Measurements from ENCODE around the gene GOLGA6L26.
"Not testable (repeated sequence)": the region's sequence is repeated elsewhere in the genome, so short reads cannot be mapped to it uniquely, and the experiment has no call there.

GOLGA6L26 gene, protein sequence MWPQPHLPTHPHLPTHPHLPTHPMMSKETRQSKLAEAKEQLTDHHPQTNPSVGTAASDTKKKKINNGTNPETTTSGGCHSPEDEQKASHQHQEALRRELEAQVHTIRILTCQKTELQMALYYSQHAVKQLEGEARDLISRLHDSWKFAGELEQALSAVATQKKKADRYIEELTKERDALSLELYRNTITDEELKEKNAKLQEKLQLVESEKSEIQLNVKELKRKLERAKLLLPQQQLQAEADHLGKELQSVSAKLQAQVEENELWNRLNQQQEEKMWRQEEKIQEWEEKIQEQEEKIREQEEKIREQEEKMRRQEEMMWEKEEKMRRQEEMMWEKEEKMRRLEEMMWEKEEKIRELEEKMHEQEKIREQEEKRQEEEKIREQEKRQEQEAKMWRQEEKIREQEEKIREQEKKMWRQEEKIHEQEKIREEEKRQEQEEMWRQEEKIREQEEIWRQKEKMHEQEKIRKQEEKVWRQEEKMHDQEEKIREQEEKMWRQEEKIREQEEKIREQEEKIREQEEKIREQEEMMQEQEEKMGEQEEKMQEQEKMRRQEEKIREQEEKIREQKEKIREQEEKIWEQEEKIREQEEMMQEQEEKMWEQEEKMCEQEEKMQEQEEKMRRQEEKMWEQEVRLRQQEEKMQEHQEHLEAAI

GRCh38 chr15:23334096-23334495 is at the start of gene GOLGA6L26:
TSS of gene GOLGA6L26 (minus strand) at chr15:23334196. CDS start at chr15:23334135, 61 bp downstream.
- H3K27ac ChIP-seq (ENCODE audit: low read length); H3K36me3 ChIP-seq (ENCODE audit: control insufficient read depth, low read depth, low read length); H3K27me3 ChIP-seq (ENCODE audit: control insufficient read depth, insufficient read depth, low read length): not testable (repeated sequence)

DNA sequence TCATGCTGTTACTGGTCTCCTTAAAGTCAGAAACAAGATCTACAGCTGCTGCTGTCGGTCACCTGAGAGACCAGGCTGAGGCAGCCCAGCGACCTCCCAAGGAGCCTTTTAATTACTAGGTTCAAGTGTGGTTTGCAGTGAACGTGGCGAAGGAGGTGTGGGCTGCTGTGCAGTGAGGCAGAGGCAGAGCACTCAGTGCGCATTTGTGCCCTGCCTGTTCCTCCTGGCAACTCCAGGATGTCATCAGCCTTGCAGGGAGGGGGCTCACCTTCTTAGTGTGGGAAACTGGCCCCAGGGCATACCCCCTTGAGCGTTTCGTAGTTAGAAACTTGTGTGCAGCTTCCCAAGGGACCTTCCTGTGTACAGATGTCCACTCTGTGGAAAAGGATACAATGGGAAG is 47.2 kb upstream of the GOLGA6L26 start:
- H3K27ac ChIP-seq (ENCODE audit: low read length); H3K4me1 ChIP-seq (ENCODE audit: control insufficient read depth, low read depth, low read length); H3K27me3 ChIP-seq (ENCODE audit: control insufficient read depth, insufficient read depth, low read length); H3K9ac ChIP-seq (ENCODE audit: low read length); H3K4me3 ChIP-seq (ENCODE audit: low read length); H3K36me3 ChIP-seq (ENCODE audit: control insufficient read depth, low read depth, low read length): not testable (repeated sequence)
- H3K9me3 ChIP-seq (ENCODE audit: control insufficient read depth, low read depth, low read length): peaks cover 17% of the 10 kb centered on the region

More at GRCh38 chr15:23334096-23334495, at the start of gene GOLGA6L26:
- not testable (repeated sequence) for H3K4me1 ChIP-seq (ENCODE audit: control insufficient read depth, low read depth, low read length); H3K9me3 ChIP-seq (ENCODE audit: control insufficient read depth, low read depth, low read length); H3K4me3 ChIP-seq (ENCODE audit: low read length); H3K9ac ChIP-seq (ENCODE audit: low read length)

GRCh38 chr15:23380700-23381099 is 46.7 kb upstream of the GOLGA6L26 start:
- not testable (repeated sequence) for H3K9ac ChIP-seq (ENCODE audit: low read length); H3K4me1 ChIP-seq (ENCODE audit: control insufficient read depth, low read depth, low read length); H3K4me3 ChIP-seq (ENCODE audit: low read length); H3K27ac ChIP-seq (ENCODE audit: low read length); H3K27me3 ChIP-seq (ENCODE audit: control insufficient read depth, insufficient read depth, low read length); H3K36me3 ChIP-seq (ENCODE audit: control insufficient read depth, low read depth, low read length)
- peaks cover 18% of the 10 kb centered on the region for H3K9me3 ChIP-seq (ENCODE audit: control insufficient read depth, low read depth, low read length)

GRCh38 chr15:23378946-23379345 is 45.0 kb upstream of the GOLGA6L26 start:
- not testable (repeated sequence) for H3K4me3 ChIP-seq (ENCODE audit: low read length); H3K36me3 ChIP-seq (ENCODE audit: control insufficient read depth, low read depth, low read length); H3K27ac ChIP-seq (ENCODE audit: low read length); H3K27me3 ChIP-seq (ENCODE audit: control insufficient read depth, insufficient read depth, low read length); H3K4me1 ChIP-seq (ENCODE audit: control insufficient read depth, low read depth, low read length); H3K9ac ChIP-seq (ENCODE audit: low read length)
- H3K9me3 ChIP-seq (ENCODE audit: control insufficient read depth, low read depth, low read length): peaks cover 25% of the 10 kb centered on the region

- not testable (repeated sequence) for H3K36me3 ChIP-seq (ENCODE audit: control insufficient read depth, low read depth, low read length); H3K27ac ChIP-seq (ENCODE audit: low read length); H3K9ac ChIP-seq (ENCODE audit: low read length); H3K4me3 ChIP-seq (ENCODE audit: low read length); H3K27me3 ChIP-seq (ENCODE audit: control insufficient read depth, insufficient read depth, low read length); H3K4me1 ChIP-seq (ENCODE audit: control insufficient read depth, low read depth, low read length)
- peaks cover 25% of the 10 kb centered on the region for H3K9me3 ChIP-seq (ENCODE audit: control insufficient read depth, low read depth, low read length)
These were observed 40.2 kb upstream of the GOLGA6L26 start for GRCh38 chr15:23374226-23374625.

DNA sequence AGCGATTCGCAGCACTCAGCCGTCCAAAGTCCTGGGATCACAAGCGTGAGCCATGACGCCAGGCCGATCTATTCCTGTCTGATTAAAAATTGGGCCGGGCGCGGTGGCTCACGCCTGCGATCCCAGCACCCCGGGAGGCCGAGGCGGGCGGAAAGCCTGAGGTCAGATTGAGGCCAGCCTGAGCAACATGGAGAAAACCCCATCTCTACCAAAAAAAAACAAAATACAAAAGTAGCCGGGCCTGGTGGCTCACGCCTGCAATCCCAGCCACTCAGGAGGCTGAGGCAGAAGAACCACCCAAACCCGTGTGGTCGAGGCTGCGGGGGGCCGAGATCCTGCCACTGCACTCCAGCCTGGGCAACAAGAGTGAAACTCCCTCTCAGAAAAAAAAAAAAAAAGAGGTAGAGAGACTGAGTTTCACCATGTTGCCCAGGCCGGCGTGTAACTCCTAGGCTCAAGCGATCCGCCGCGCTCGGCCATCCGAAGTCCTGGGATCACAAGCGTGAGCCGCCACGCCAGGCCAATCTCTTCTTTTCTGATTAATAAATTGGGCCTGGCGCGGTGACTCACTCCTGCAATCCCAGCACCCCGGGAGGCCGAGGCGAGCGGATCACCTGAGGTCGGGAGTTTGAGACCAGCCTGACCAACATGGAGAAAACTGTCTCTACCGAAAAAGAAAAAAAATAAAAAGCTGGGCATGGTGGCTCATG is 39.0 kb upstream of the GOLGA6L26 start:
- H3K9me3 ChIP-seq (ENCODE audit: control insufficient read depth, low read depth, low read length): peaks cover 25% of the 10 kb centered on the region
- H3K27ac ChIP-seq (ENCODE audit: low read length); H3K4me1 ChIP-seq (ENCODE audit: control insufficient read depth, low read depth, low read length); H3K27me3 ChIP-seq (ENCODE audit: control insufficient read depth, insufficient read depth, low read length); H3K36me3 ChIP-seq (ENCODE audit: control insufficient read depth, low read depth, low read length); H3K9ac ChIP-seq (ENCODE audit: low read length); H3K4me3 ChIP-seq (ENCODE audit: low read length): not testable (repeated sequence)

DNA sequence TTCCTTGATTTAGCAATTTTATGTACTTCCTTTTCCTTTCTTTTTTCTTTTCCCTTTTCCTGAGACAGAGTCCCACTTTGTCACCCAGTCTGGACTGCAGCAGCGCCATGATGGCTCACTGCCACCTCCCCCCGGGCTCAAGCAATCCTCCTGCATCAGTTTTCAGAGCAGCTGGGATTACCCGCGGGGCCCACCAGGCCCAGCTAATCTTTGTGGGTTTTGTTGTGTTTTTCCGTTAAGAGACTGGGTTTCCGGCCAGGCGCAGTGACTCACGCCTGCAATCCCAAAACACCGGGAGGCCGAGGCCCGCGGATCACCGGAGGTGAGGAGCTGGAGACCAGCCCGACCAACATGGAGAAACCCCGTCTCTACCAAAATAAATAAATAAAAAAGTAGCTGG is 38.3 kb upstream of the GOLGA6L26 start:
- Histone ChIP-seq H3K27me3 (ENCODE audit: control insufficient read depth, insufficient read depth, low read length) (no peaks in the 10 kb centered on the region), H3K36me3 (ENCODE audit: control insufficient read depth, low read depth, low read length) (no peaks in the 10 kb centered on the region), H3K27ac (ENCODE audit: low read length) (no peak overlapping the region), H3K9ac (ENCODE audit: low read length) (no peak overlapping the region), H3K9me3 (ENCODE audit: control insufficient read depth, low read depth, low read length) (peaks cover 19% of the 10 kb centered on the region), H3K4me3 (ENCODE audit: low read length) (no peak overlapping the region), H3K4me1 (ENCODE audit: control insufficient read depth, low read depth, low read length) (no peaks in the 10 kb centered on the region)

GRCh38 chr15:23371868-23372267 is 37.9 kb upstream of the GOLGA6L26 start:
- not testable (repeated sequence) for H3K27ac ChIP-seq (ENCODE audit: low read length); H3K27me3 ChIP-seq (ENCODE audit: control insufficient read depth, insufficient read depth, low read length); H3K4me3 ChIP-seq (ENCODE audit: low read length); H3K4me1 ChIP-seq (ENCODE audit: control insufficient read depth, low read depth, low read length); H3K36me3 ChIP-seq (ENCODE audit: control insufficient read depth, low read depth, low read length); H3K9ac ChIP-seq (ENCODE audit: low read length)
- peaks cover 14% of the 10 kb centered on the region for H3K9me3 ChIP-seq (ENCODE audit: control insufficient read depth, low read depth, low read length)

- not testable (repeated sequence) for H3K36me3 ChIP-seq (ENCODE audit: control insufficient read depth, low read depth, low read length); H3K9me3 ChIP-seq (ENCODE audit: control insufficient read depth, low read depth, low read length); H3K9ac ChIP-seq (ENCODE audit: low read length); H3K4me1 ChIP-seq (ENCODE audit: control insufficient read depth, low read depth, low read length); H3K27me3 ChIP-seq (ENCODE audit: control insufficient read depth, insufficient read depth, low read length); H3K27ac ChIP-seq (ENCODE audit: low read length); H3K4me3 ChIP-seq (ENCODE audit: low read length)
These were observed 37.1 kb upstream of the GOLGA6L26 start for GRCh38 chr15:23371134-23371533.

DNA sequence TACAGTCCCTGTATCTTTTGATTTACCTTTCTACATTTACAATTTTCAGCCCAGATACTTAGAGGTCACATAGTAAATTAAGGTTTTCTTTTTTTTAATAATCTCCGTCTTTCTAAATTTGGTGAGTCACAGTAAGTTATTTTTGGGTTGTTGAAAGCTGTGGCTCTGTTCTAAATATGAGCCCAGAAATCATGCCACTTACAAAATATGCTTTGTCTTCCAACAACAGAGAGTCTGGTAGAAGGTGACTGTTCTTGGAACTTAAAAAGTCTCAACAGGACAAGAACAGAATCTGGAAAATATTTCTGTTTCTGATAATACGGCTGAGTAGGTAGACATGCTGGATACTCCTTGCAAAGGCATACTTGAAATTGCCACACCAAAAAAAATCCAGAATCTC is 36.6 kb upstream of the GOLGA6L26 start:
- H3K9me3 ChIP-seq (ENCODE audit: control insufficient read depth, low read depth, low read length): peaks cover 6% of the 10 kb centered on the region
- no peaks in the 10 kb centered on the region for H3K36me3 ChIP-seq (ENCODE audit: control insufficient read depth, low read depth, low read length)
- H3K27ac ChIP-seq (ENCODE audit: low read length): no peak overlapping the region
- H3K27me3 ChIP-seq (ENCODE audit: control insufficient read depth, insufficient read depth, low read length): no peaks in the 10 kb centered on the region
- H3K9ac ChIP-seq (ENCODE audit: low read length): no peak overlapping the region
- H3K4me1 ChIP-seq (ENCODE audit: control insufficient read depth, low read depth, low read length): no peaks in the 10 kb centered on the region
- H3K4me3 ChIP-seq (ENCODE audit: low read length): no peak overlapping the region

DNA sequence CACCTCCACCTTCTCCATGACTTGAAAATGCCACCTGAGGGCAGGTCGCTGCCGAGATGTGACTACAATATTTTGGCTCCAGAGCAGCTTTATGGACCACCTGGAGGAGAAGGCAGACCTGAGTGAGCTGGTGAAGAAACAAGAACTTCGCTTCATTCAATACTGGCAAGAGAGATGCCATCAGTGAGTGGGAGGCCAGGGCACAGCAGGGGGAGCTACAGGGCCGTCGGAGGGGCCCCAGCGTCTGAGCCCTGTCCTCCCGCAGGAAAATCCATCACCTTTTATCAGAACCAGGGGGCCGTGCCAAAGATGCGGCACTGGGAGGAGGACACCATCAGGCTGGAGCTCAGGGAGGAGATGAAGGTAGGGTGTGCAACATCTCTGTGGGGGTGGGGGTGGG is 30.3 kb upstream of the GOLGA6L26 start:
- not testable (repeated sequence) for H3K9me3 ChIP-seq (ENCODE audit: control insufficient read depth, low read depth, low read length); H3K27me3 ChIP-seq (ENCODE audit: control insufficient read depth, insufficient read depth, low read length); H3K36me3 ChIP-seq (ENCODE audit: control insufficient read depth, low read depth, low read length); H3K27ac ChIP-seq (ENCODE audit: low read length); H3K4me3 ChIP-seq (ENCODE audit: low read length); H3K9ac ChIP-seq (ENCODE audit: low read length); H3K4me1 ChIP-seq (ENCODE audit: control insufficient read depth, low read depth, low read length)

Measured in iPS-18a (cell line).